Pancreas (tissue), 10 donors: ENCODE measurements around the gene TMEM59. TPM values are rescaled to one million over a fixed set of nuclear protein-coding genes. Genes with fewer than 3 reads are reported as not detected.

ENCODE experiments used
- ATAC-seq, 4 donors: fragments of 200-7000 bp; cut with Tn5 transposase; one replicate each; pipeline versions ENCODE4 v1.8.0 to v1.9.1; 2020; ENCODE audit warnings: mild to moderate bottlenecking in 4 of 4, moderate library complexity in 4 of 4
- DNase-seq, 6 donors: peaks; one replicate each; pipeline ENCODE4 v3.0.0-alpha.2; 2020
- FAIRE-seq: peaks from 2 replicates; lab custom pipeline; 2012; peaks lifted over from hg19 to GRCh38; lab: Jason Lieb, UNC
- H3K27ac ChIP-seq, 4 donors: fragments of 200-600 bp; sonication (generic); 1 replicate in 3 of 4; 2 replicates in 1 of 4; pipeline versions ENCODE4 v1.5.0 to v1.8.0; 2020
- H3K27me3 ChIP-seq, 4 donors: fragments of 200-600 bp; one replicate each; pipeline ENCODE4 v1.8.0; 2021
- H3K36me3 ChIP-seq, 3 donors: fragments of 200-600 bp; sonication (generic) in 1 of 3; one replicate each; pipeline versions ENCODE4 v1.5.0 to v1.8.0; 2020 to 2021
- H3K4me1 ChIP-seq, 3 donors: fragments of 200-600 bp; one replicate each; pipeline ENCODE4 v1.8.0; 2021
- H3K4me3 ChIP-seq, 4 donors: fragments of 200-600 bp; sonication (generic) in 2 of 4; one replicate each; pipeline versions ENCODE4 v1.5.0 to v1.8.0; 2020 to 2021
- H3K9me3 ChIP-seq, 4 donors: fragments of 200-600 bp; one replicate each; pipeline ENCODE4 v1.8.0; 2021
- WGBS, 2 donors: extraction: QIAGEN DNeasy Blood & Tissue Kit; methylation state at CpG; one replicate each; pipeline ENCODE4 v1.1.7; 2013; 5-methylcytosine and 5-hydroxymethylcytosine counted together
- intact Hi-C, 3 donors: fragments of 100-400 bp; cut with DNase I; formaldehyde crosslinking; loops; one replicate each; pipeline versions ENCODE4 v1.11.1 to v1.14.2; 2022
- polyA plus RNA-seq, 2 donors: library from polyadenylated mRNA; stranded (reverse); fragments of 200-250 nt; gene quantifications; one replicate each; pipeline ENCODE4 v1.2.3, GENCODE V29; 2013
- total RNA-seq, 6 donors: library from RNA; stranded (reverse); fragmentation: NEBNext Ultra II Directional in 4 of 6; extraction: Animal tissue kit (Norgen Biotek cat#: 25700) in 4 of 6; gene quantifications; one replicate each; pipeline versions ENCODE4 v1.2.1 to v1.2.4, GENCODE V29; 2021 to 2023
- TF ChIP-seq, protein P1 (sequence below), 4 donors: fragments of 200-600 bp; sonication (generic) in 3 of 4; IDR thresholded peaks; one replicate each; pipeline versions ENCODE4 v1.5.0 to v1.8.0; 2021; ENCODE audit warnings: antibody characterized with exemption in 4 of 4
- donor health status: healthy with polysubstance abuse.
- donor health status: DM: no; HTN: no; CAD: no; lungs with moderate emphysema.
- donor health status: DM: no; HTN: no; CAD: no.
- donor health status: control.
- donor health status: control.
- donor health status: Bipolar disorder and iron deficiency.
- donor health status: DM: yes; HTN: yes; CAD: no.
- donor health status: DM: no; HTN: no; CAD: no.
- donor health status: DM: no; HTN: no; CAD: no.
- donor health status: DM: yes; HTN: yes; CAD: no.

Gene TMEM59
- total and polyA plus RNA-seq, 8 donors = 59.9 to 316 (median 232) TPM

- Histone ChIP-seq H3K4me1 (peaks cover 17 to 54% (median 19%) of the 10 kb centered on the region in 3 donors), H3K27me3 (no peaks in the 10 kb centered on the region), H3K9me3 (no peaks in the 10 kb centered on the region), H3K27ac (no peak overlapping the region), H3K36me3 (peaks cover 0 to 8% (median 2%) of the 10 kb centered on the region in 3 donors), H3K4me3 (no peak overlapping the region)
- FAIRE-seq (no peak), ATAC-seq (no peak), DNase-seq (no peak)
- intact Hi-C loops = no loop called here
- TF ChIP-seq, protein P1, sequence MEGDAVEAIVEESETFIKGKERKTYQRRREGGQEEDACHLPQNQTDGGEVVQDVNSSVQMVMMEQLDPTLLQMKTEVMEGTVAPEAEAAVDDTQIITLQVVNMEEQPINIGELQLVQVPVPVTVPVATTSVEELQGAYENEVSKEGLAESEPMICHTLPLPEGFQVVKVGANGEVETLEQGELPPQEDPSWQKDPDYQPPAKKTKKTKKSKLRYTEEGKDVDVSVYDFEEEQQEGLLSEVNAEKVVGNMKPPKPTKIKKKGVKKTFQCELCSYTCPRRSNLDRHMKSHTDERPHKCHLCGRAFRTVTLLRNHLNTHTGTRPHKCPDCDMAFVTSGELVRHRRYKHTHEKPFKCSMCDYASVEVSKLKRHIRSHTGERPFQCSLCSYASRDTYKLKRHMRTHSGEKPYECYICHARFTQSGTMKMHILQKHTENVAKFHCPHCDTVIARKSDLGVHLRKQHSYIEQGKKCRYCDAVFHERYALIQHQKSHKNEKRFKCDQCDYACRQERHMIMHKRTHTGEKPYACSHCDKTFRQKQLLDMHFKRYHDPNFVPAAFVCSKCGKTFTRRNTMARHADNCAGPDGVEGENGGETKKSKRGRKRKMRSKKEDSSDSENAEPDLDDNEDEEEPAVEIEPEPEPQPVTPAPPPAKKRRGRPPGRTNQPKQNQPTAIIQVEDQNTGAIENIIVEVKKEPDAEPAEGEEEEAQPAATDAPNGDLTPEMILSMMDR (IDR thresholded peaks at IDR 0.05) = no peak
- WGBS, 2 donors = 69 to 77% methylated on average over 5 of the region's 5 CpGs
These were observed 5.4 kb downstream of the TMEM59 start for GRCh38 chr1:54047384-54048305.

- 57 to 59% methylated on average over 7 of the region's 7 CpGs for WGBS, 2 donors
- ATAC-seq = no peak
- H3K9me3 ChIP-seq = no peaks in the 10 kb centered on the region
- H3K36me3 ChIP-seq = peaks cover 4 to 17% (median 10%) of the 10 kb centered on the region in 3 donors
- TF ChIP-seq, protein P1 (IDR thresholded peaks at IDR 0.05) = no peak
- intact Hi-C loops = no loop called here
- no peak for FAIRE-seq
- H3K4me1 ChIP-seq = peaks cover 17 to 52% (median 19%) of the 10 kb centered on the region in 3 donors
- no peak overlapping the region for H3K27ac ChIP-seq
- H3K4me3 ChIP-seq = no peak overlapping the region
- H3K27me3 ChIP-seq = no peaks in the 10 kb centered on the region
- DNase-seq = no peak
These were observed 6.2 kb downstream of the TMEM59 start for GRCh38 chr1:54046671-54047383.

- Histone ChIP-seq H3K27me3 (no peaks in the 10 kb centered on the region), H3K4me3 (no peak overlapping the region), H3K4me1 (peaks cover 10 to 41% (median 12%) of the 10 kb centered on the region in 3 donors), H3K36me3 (peaks cover 4 to 30% (median 21%) of the 10 kb centered on the region in 3 donors), H3K27ac (no peak overlapping the region), H3K9me3 (no peaks in the 10 kb centered on the region)
- no peak for FAIRE-seq
- no peak for ATAC-seq
- no peak for DNase-seq
- TF ChIP-seq, protein P1 (IDR thresholded peaks at IDR 0.05) = no peak
- WGBS, 2 donors = 95 to 98% methylated on average over 2 of the region's 2 CpGs
- intact Hi-C loops = no loop called here
These were observed 7.5 kb downstream of the TMEM59 start for GRCh38 chr1:54045496-54045895.

GRCh38 chr1:54041806-54042205, 11.2 kb downstream of the TMEM59 start:
- DNase-seq = no peak
- Histone ChIP-seq H3K27ac (no peak overlapping the region), H3K27me3 (no peaks in the 10 kb centered on the region), H3K4me3 (no peak overlapping the region), H3K36me3 (peaks cover 8 to 44% (median 38%) of the 10 kb centered on the region in 3 donors), H3K4me1 (peaks cover 0 to 5% (median 2%) of the 10 kb centered on the region in 3 donors), H3K9me3 (no peaks in the 10 kb centered on the region)
- TF ChIP-seq, protein P1 (IDR thresholded peaks at IDR 0.05) = no peak
- 0 to 5% methylated on average over 1 of the region's 1 CpG for WGBS, 2 donors
- no peak for FAIRE-seq
- intact Hi-C loops = no loop called here
- ATAC-seq = no peak
